H9 (cell line): ENCODE data around the gene ZBTB25. TPM values are rescaled to one million over a fixed set of nuclear protein-coding genes. Genes with fewer than 3 reads are reported as not detected.

Experiments
- DNase-seq: peaks from one replicate; pipeline ENCODE4 v3.0.0-alpha.2; 2017
- H2AFZ ChIP-seq: one replicate; pipeline ENCODE4 v1.6.1; 2013; ENCODE audit warnings: mild to moderate bottlenecking, low read length, control low read depth, moderate library complexity
- H2AK5ac ChIP-seq: 2 replicates; pipeline ENCODE4 v1.6.1; 2013; ENCODE audit warnings: low read length, control low read depth, mixed read lengths; ENCODE audit not compliant: insufficient read length
- H2BK120ac ChIP-seq: one replicate; pipeline ENCODE4 v1.6.1; 2013; ENCODE audit warnings: low read depth, mild to moderate bottlenecking, low read length, control low read depth, inconsistent platforms; ENCODE audit not compliant: poor library complexity, severe bottlenecking
- H2BK12ac ChIP-seq: 2 replicates; pipeline ENCODE4 v1.6.1; 2013; ENCODE audit warnings: low read length, control low read depth, mixed read lengths, low read depth; ENCODE audit not compliant: insufficient read length
- H2BK15ac ChIP-seq: 2 replicates; pipeline ENCODE4 v1.6.1; 2013; ENCODE audit warnings: low read depth, low read length, control low read depth
- H2BK20ac ChIP-seq: one replicate; pipeline ENCODE4 v1.6.1; 2013; ENCODE audit warnings: low read depth, mild to moderate bottlenecking, low read length, control low read depth, inconsistent platforms; ENCODE audit not compliant: poor library complexity, severe bottlenecking
- H2BK5ac ChIP-seq: 2 replicates; pipeline ENCODE4 v1.6.1; 2013; ENCODE audit warnings: low read length, control low read depth, mixed read lengths; ENCODE audit not compliant: insufficient read length
- H3K14ac ChIP-seq: 2 replicates; pipeline ENCODE4 v1.6.1; 2013; ENCODE audit warnings: low read length, control low read depth; ENCODE audit not compliant: insufficient read depth
- H3K18ac ChIP-seq: 2 replicates; pipeline ENCODE4 v1.6.1; 2013; ENCODE audit warnings: low read depth, mild to moderate bottlenecking, mixed read lengths, low read length, control low read depth; ENCODE audit not compliant: insufficient read length
- H3K23ac ChIP-seq: 2 replicates; pipeline ENCODE4 v1.6.1; 2013; ENCODE audit warnings: low read length, control low read depth, mixed read lengths, low read depth; ENCODE audit not compliant: insufficient read length
- H3K23me2 ChIP-seq: 2 replicates; pipeline ENCODE4 v1.6.1; 2013; ENCODE audit warnings: low read depth, mild to moderate bottlenecking, mixed read lengths, low read length, control low read depth; ENCODE audit not compliant: insufficient read length, poor library complexity, severe bottlenecking
- H3K27ac ChIP-seq: 2 replicates; pipeline ENCODE4 v1.5.1; 2013; ENCODE audit warnings: low read length, control low read depth, mixed read lengths, low read depth; ENCODE audit not compliant: insufficient read length
- H3K27me3 ChIP-seq: 2 replicates; pipeline ENCODE4 v1.6.1; 2013; ENCODE audit warnings: low read length, control low read depth, inconsistent platforms; ENCODE audit not compliant: insufficient read depth
- H3K4ac ChIP-seq: 2 replicates; pipeline ENCODE4 v1.6.1; 2013; ENCODE audit warnings: low read depth, mild to moderate bottlenecking, control low read depth, inconsistent platforms, low read length, moderate library complexity
- H3K4me1 ChIP-seq: 2 replicates; pipeline ENCODE4 v1.6.1; 2013; ENCODE audit warnings: low read length, control low read depth, inconsistent platforms; ENCODE audit not compliant: insufficient read depth
- H3K4me2 ChIP-seq: 2 replicates; pipeline ENCODE4 v1.6.1; 2013; ENCODE audit warnings: low read length, control low read depth, mixed read lengths; ENCODE audit not compliant: insufficient read length, insufficient read depth
- H3K56ac ChIP-seq: 2 replicates; pipeline ENCODE4 v1.6.1; 2013; ENCODE audit warnings: low read depth, mild to moderate bottlenecking, mixed read lengths, low read length, control low read depth; ENCODE audit not compliant: insufficient read length
- H3K79me1 ChIP-seq: 2 replicates; pipeline ENCODE4 v1.6.1; 2013; ENCODE audit warnings: low read depth, mild to moderate bottlenecking, moderate library complexity, low read length, control low read depth, inconsistent platforms; ENCODE audit not compliant: insufficient read depth, poor library complexity, severe bottlenecking
- H3K79me2 ChIP-seq: 2 replicates; pipeline ENCODE4 v1.6.1; 2013; ENCODE audit warnings: low read length, control low read depth, inconsistent platforms; ENCODE audit not compliant: insufficient read depth
- H3K9ac ChIP-seq: 2 replicates; pipeline ENCODE4 v1.6.1; 2013; ENCODE audit warnings: low read length, control low read depth, mixed read lengths; ENCODE audit not compliant: insufficient read length; ENCODE audit errors: extremely low read depth
- H3K9me3 ChIP-seq: one replicate; pipeline ENCODE4 v1.6.1; 2013; ENCODE audit warnings: low read depth, low read length, inconsistent platforms; ENCODE audit not compliant: control insufficient read depth
- H3T11ph ChIP-seq: one replicate; pipeline ENCODE4 v1.6.1; 2013; ENCODE audit warnings: mild to moderate bottlenecking, low read length, control low read depth, inconsistent platforms
- H4K20me1 ChIP-seq: one replicate; pipeline ENCODE4 v1.6.1; 2013; ENCODE audit not compliant: control insufficient read depth, insufficient read length, insufficient read depth
- H4K5ac ChIP-seq: 2 replicates; pipeline ENCODE4 v1.6.1; 2013; ENCODE audit warnings: low read depth, mild to moderate bottlenecking, mixed read lengths, low read length, control low read depth; ENCODE audit not compliant: insufficient read length
- H4K8ac ChIP-seq: replicated peaks from 2 replicates; pipeline ENCODE4 v1.6.1; 2013; ENCODE audit warnings: low read length, control low read depth, mixed read lengths, low read depth; ENCODE audit not compliant: insufficient read length
- H4K91ac ChIP-seq: 2 replicates; pipeline ENCODE4 v1.6.1; 2013; ENCODE audit warnings: low read depth, mild to moderate bottlenecking, moderate library complexity, mixed read lengths, low read length, control low read depth; ENCODE audit not compliant: insufficient read length
- H3K27ac Mint-ChIP-seq, 3 experiments: 2 replicates in 2 of 3; 3 replicates in 1 of 3; pipeline ENCODE4 v1.8.0; 2020 to 2021; ENCODE audit warnings: mixed read lengths in 3 of 3, mild to moderate bottlenecking in 1 of 3, moderate library complexity in 1 of 3
- H3K27me3 Mint-ChIP-seq: 2 replicates; pipeline ENCODE4 v1.8.0; 2021; ENCODE audit warnings: low read depth, mild to moderate bottlenecking, moderate library complexity, mixed read lengths
- H3K36me3 Mint-ChIP-seq, 3 experiments: 2 replicates in 2 of 3; 3 replicates in 1 of 3; pipeline ENCODE4 v1.8.0; 2020 to 2021; ENCODE audit warnings: low read depth in 3 of 3, mixed read lengths in 3 of 3; ENCODE audit not compliant: insufficient read depth in 1 of 3
- H3K4me1 Mint-ChIP-seq, 2 experiments: 2 replicates each; pipeline ENCODE4 v1.8.0; 2020; ENCODE audit warnings: mixed read lengths in 2 of 2
- H3K4me3 Mint-ChIP-seq, 2 experiments: 2 replicates in 1 of 2; 3 replicates in 1 of 2; pipeline ENCODE4 v1.8.0; 2020 to 2021; ENCODE audit warnings: mild to moderate bottlenecking in 2 of 2, mixed read lengths in 2 of 2, moderate library complexity in 1 of 2
- H3K9me3 Mint-ChIP-seq, 2 experiments: 2 replicates in 1 of 2; 3 replicates in 1 of 2; pipeline ENCODE4 v1.8.0; 2020; ENCODE audit warnings: mild to moderate bottlenecking in 2 of 2, mixed read lengths in 2 of 2, moderate library complexity in 1 of 2
- WGBS: extraction: QIAGEN DNeasy Blood & Tissue Kit; methylation state at CpG from one replicate; pipeline ENCODE4 v1.1.7; 2013; ENCODE audit warnings: missing lambda C conversion rate, low lambda C conversion rate, mixed read lengths; ENCODE audit not compliant: insufficient read length; ENCODE audit errors: extremely low coverage; 5-methylcytosine and 5-hydroxymethylcytosine counted together
- total RNA-seq: library from RNA; stranded (reverse); gene quantifications from 2 replicates; pipeline ENCODE4 v1.2.1, GENCODE V29; 2021
- TF ChIP-seq, protein P1 (sequence below): fragments of 200-600 bp; sonication (generic); conservative IDR thresholded peaks from 3 replicates; pipeline ENCODE4 v1.8.0; 2021; ENCODE audit warnings: antibody characterized with exemption, mild to moderate bottlenecking

Gene ZBTB25
- total RNA-seq, 1 experiment from 2014 or later: 8.2 TPM

DNA sequence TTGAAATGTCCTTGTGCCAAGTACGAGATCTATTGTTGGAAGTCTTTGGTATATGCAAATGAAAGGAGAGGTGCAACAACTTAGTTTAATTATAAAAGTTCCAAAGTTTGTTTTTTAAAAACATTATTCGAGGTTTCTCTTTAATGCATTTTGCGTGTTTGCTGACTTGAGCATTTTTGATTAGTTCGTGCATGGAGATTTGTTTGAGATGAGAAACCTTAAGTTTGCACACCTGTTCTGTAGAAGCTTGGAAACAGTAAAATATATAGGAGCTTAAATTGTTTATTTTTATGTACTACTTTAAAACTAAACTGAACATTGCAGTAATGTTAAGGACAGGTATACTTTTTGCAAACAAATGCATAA, 39.2 kb upstream of the ZBTB25 start:
- no peak overlapping the region for H3K14ac ChIP-seq
- WGBS: no CpG with 5 or more reads among the region's 4 CpGs
- no peak overlapping the region for H3K27ac ChIP-seq
- H3K4me2 ChIP-seq: peak overlapping the region; percentile 66
- H3K79me1 ChIP-seq: no peaks in the 10 kb centered on the region
- H3K23ac ChIP-seq: no peak overlapping the region
- no peaks in the 10 kb centered on the region for H3K27me3 ChIP-seq
- TF ChIP-seq, protein P1, sequence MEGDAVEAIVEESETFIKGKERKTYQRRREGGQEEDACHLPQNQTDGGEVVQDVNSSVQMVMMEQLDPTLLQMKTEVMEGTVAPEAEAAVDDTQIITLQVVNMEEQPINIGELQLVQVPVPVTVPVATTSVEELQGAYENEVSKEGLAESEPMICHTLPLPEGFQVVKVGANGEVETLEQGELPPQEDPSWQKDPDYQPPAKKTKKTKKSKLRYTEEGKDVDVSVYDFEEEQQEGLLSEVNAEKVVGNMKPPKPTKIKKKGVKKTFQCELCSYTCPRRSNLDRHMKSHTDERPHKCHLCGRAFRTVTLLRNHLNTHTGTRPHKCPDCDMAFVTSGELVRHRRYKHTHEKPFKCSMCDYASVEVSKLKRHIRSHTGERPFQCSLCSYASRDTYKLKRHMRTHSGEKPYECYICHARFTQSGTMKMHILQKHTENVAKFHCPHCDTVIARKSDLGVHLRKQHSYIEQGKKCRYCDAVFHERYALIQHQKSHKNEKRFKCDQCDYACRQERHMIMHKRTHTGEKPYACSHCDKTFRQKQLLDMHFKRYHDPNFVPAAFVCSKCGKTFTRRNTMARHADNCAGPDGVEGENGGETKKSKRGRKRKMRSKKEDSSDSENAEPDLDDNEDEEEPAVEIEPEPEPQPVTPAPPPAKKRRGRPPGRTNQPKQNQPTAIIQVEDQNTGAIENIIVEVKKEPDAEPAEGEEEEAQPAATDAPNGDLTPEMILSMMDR: no peak
- no peaks in the 10 kb centered on the region for H3K9me3 ChIP-seq
- H2BK120ac ChIP-seq: no peak overlapping the region
- H2BK5ac ChIP-seq: no peak overlapping the region
- H4K8ac ChIP-seq: no peak overlapping the region
- peaks cover 40 to 42% of the 10 kb centered on the region in 2 experiments for H3K4me1 Mint-ChIP-seq
- no peak overlapping the region for H3T11ph ChIP-seq
- H2AK5ac ChIP-seq: no peak overlapping the region
- H3K27ac Mint-ChIP-seq: peak overlapping the region in 1 of 3 experiments; percentile 46; a peak in 1 of 7 replicates
- no peak for DNase-seq
- H4K91ac ChIP-seq: no peak overlapping the region
- H3K36me3 Mint-ChIP-seq: peaks cover 21 to 26% (median 21%) of the 10 kb centered on the region in 3 experiments; a peak in 6 of 7 replicates
- peaks cover 24 to 26% of the 10 kb centered on the region in 2 experiments for H3K9me3 Mint-ChIP-seq
- no peak overlapping the region for H2BK12ac ChIP-seq
- H3K18ac ChIP-seq: no peak overlapping the region
- H3K27me3 Mint-ChIP-seq: peaks cover 2% of the 10 kb centered on the region
- H3K9ac ChIP-seq: no peak overlapping the region
- H4K5ac ChIP-seq: no peak overlapping the region
- no peaks in the 10 kb centered on the region for H3K4me1 ChIP-seq
- H2AFZ ChIP-seq: no peak overlapping the region
- H3K4ac ChIP-seq: no peak overlapping the region
- H3K23me2 ChIP-seq: peaks cover 6% of the 10 kb centered on the region
- no peaks in the 10 kb centered on the region for H3K79me2 ChIP-seq
- H2BK15ac ChIP-seq: no peak overlapping the region
- no peak overlapping the region for H2BK20ac ChIP-seq
- no peaks in the 10 kb centered on the region for H4K20me1 ChIP-seq
- peak overlapping the region; percentile 12 to 40; a peak in 3 of 5 replicates for H3K4me3 Mint-ChIP-seq
- H3K56ac ChIP-seq: no peak overlapping the region
